GM19351 (cell line): ENCODE data around the gene SMTNL1.

Source experiments
- ATAC-seq: cut with Tn5 transposase; IDR thresholded peaks from one replicate; pipeline ENCODE4 v1.9.1; 2021; ENCODE audit warnings: mild to moderate bottlenecking, moderate library complexity; ENCODE audit not compliant: unreplicated experiment

The SMTNL1 gene

DNA sequence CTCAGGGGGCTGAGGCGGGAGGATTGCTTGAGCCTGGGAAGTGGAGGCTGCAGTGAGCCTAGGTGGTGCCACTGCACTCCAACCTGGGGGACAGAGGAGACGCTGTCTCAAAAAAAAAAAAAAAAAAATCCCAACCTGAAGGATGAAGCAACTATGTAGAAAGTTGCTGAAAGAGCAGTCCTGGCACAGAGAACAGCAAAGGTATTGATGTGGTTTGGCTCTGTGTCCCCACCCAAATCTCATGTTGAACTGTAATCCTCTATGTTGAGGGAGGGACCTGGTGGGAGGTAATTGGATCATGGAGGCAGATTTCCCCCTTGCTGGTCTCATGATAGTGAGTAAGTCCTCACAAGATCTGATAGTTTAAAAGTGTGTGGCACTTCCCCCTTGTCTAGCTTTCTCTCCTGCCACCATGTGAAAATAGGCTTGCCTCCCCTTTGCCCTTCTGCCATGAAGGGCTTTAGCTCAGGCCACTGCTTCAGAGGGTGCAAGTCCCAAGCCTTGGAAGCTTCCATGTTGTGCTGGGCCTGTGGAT lies 49.4 kb downstream of the SMTNL1 start:
- ATAC-seq = no peak

DNA sequence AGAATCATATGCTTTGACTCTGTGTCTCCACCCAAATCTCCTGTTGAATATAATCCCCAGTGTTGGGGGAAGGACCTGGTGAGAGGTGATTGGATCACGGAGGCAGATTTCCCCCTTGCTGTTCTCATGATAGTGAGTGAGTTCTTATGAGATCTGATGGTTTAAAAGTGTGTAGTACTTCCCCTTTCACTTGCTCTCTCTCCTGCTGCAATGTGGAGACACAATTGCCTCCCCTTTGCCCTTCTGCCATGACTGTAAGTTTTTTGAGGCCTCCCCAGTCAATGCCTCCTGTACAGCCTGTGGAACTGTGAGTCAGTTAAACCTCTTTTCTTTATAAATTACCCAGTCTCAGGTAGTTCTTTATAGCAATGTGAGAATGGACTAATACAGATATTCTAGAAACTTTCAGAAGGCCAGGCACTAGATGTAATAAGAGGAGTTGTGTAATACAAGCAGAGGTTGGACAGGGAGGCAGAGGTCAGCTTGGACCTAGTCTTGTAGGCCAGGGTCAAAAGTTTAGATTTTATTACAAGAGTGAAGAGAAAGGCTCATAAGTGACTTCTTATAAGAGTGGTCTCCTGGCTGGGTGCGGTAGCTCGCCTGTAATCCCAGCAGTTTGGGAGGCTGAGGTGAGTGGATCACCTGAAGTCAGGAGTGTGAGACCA lies 50.8 kb downstream of the SMTNL1 start:
- peak; percentile 65 for ATAC-seq

DNA sequence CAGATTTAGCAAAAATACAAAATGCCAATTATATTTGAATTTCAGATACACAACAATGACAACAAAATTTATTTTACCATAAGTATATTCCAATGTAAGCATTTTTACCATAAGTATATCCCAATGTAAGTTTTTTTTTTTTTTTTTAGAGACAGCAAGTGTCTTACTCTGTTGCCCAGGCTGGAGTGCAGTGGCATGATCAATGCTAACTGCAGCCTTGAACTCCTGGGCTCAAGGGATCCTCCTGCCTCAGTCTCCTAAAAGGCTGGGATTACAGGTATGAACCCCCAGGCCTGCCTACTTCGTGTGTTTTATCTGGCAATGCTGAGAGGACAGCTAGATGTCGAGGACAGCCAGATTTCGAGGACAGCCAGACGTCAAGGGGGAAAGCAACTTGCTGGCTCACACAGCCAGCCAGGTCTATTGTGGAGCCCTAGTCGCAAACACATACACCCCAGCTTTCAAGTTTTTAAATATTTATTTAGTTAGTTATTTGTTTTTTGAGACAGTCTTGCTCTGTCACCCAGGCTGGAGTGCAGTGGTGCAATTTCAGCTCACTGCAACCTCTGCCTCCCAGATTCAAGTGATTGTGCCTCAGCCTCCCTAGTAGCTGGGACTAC lies 59.0 kb downstream of the SMTNL1 start:
- ATAC-seq = no peak

DNA sequence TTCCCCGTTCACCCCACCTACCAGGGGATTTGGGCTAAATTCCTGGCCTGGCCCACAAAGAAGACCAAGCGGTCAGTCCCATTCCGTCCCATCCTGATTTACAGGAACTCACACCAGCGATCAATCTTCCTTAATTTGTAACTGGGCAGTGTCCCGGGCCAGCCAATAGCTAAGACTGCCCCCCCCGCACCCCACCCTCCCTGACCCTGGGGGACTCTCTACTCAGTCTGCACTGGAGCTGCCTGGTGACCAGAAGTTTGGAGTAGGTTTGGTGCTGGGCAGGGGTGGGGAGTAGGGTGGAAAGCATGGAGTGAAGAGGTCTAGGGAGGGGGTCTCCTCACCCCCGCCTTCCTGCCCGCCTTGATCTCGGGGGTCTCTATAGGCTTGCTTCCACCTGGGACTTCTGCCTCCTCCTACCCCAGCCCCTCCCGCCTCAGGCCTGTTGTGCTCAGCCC lies 60.1 kb downstream of the SMTNL1 start, which contains the start of gene SERPING1:
TSS of gene SERPING1 (plus strand) at position 225 of the 455 bp plus-strand sequence. CDS start 586 bp downstream, outside the sequence.
- ATAC-seq = no peak

DNA sequence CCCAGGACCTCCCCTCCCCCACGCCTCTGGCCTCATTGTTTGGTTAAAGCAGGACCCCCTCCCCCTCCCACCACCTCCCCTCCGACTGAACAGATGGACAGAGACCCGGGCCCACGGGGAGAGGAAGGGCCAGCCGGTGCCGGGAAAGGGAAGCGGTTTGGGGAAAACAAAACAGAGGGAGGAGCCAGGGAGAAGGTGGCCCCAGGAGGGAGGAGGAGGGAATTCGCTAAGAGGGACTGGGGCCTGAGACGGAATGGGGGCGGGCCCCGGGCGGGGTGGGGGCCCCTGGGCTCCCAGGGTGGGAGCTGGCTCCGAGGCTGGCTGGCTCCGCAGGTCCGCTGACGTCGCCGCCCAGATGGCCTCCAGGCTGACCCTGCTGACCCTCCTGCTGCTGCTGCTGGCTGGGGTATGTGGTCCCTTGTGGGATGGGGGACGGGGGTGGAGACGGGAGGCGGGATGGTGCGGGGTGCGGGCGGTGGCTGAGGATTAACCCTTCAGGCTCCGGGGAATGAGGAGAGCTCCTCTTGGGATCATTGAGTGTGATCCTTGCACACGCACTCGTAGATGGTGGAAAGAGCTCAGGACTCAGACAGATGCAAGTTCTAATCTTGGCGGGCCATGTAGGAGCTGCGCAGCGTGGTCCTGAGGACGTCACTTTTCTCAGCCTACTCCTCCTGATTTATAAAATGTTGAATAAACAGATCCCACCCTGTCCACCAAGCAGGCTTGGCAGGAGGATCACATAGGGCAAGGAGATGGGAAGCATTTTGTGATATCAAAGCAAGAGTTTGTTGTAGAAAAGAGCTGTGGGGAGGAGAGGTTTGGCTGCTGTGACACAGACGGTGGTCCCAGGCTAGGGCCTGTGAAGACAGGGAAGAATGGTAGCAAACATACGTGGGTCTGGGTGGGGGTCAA lies 60.8 kb downstream of the SMTNL1 start:
- no peak for ATAC-seq

DNA sequence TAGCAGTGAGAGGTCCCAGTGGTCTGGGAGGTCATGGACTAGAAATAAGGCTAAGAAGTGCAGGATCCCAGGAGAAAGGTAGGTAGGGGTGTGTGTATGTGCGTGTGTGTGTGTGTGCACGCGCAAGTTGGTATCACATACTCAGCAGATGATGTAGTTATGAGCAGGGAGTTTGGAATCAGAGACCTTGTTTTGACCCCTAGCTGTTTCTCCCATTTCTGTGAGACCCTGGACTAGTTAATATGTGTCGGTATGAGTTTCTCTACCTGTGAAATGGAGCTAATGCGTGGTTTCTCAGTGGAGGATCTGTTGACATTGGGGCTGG lies 61.4 kb downstream of the SMTNL1 start:
- no peak for ATAC-seq

DNA sequence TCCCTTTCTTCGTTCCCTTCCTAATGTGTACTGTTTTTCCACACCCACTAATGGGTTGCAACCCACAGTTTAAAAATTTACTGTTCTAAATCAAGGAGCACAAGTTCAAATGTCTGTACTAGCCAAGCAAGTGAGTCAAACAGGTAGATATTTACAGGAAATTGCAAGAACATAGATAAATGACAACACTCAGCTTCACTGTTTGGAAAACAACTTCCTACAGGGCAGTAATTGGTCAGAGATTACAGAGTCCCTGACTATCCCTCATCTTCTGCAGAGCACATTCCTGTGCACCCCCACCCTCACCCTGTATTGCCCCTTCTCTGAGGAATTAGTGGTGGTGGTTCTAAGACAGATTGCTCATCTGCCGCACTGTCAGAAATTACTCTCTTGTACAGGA lies 62.0 kb downstream of the SMTNL1 start:
- ATAC-seq = no peak
